Glutamatergic neuron (in vitro differentiated cells): ENCODE results near the gene GREM1. TPM values are rescaled to one million over a fixed set of nuclear protein-coding genes. Genes with fewer than 3 reads are reported as not detected.

Experiments
- DNase-seq: peaks from one replicate; pipeline ENCODE4 v3.0.0; 2022
- H3K27ac Mint-ChIP-seq: one replicate; pipeline ENCODE4 v1.8.0; 2020; ENCODE audit warnings: mild to moderate bottlenecking, mixed read lengths, inconsistent platforms; ENCODE audit not compliant: unreplicated experiment
- H3K27me3 Mint-ChIP-seq: one replicate; pipeline ENCODE4 v1.8.0; 2020; ENCODE audit warnings: mild to moderate bottlenecking, moderate library complexity, mixed read lengths, inconsistent platforms; ENCODE audit not compliant: unreplicated experiment
- H3K36me3 Mint-ChIP-seq: one replicate; pipeline ENCODE4 v1.8.0; 2020; ENCODE audit warnings: mild to moderate bottlenecking, mixed read lengths, inconsistent platforms; ENCODE audit not compliant: unreplicated experiment
- H3K4me1 Mint-ChIP-seq: one replicate; pipeline ENCODE4 v1.8.0; 2020; ENCODE audit warnings: mild to moderate bottlenecking, low read depth, mixed read lengths, inconsistent platforms; ENCODE audit not compliant: unreplicated experiment
- H3K4me3 Mint-ChIP-seq: one replicate; pipeline ENCODE4 v1.8.0; 2020; ENCODE audit warnings: mild to moderate bottlenecking, mixed read lengths, inconsistent platforms; ENCODE audit not compliant: unreplicated experiment
- H3K9me3 Mint-ChIP-seq: one replicate; pipeline ENCODE4 v1.8.0; 2020; ENCODE audit warnings: mild to moderate bottlenecking, moderate library complexity, mixed read lengths, inconsistent platforms; ENCODE audit not compliant: unreplicated experiment
- CTCF ChIP-seq: fragments of 200-600 bp; sonication (generic); IDR thresholded peaks from one replicate; pipeline ENCODE4 v1.5.0; 2021; ENCODE audit not compliant: partially characterized antibody, unreplicated experiment
- total RNA-seq: library from RNA; stranded (reverse); fragmentation: NEBNext Ultra II Directional; extraction: Animal tissue kit (Norgen Biotek cat#: 25700); gene quantifications from one replicate; pipeline ENCODE4 v1.2.1, GENCODE V29; 2021; ENCODE audit not compliant: unreplicated experiment

The GREM1 gene
- total RNA-seq, 1 donor from 2014 or later, result not detected

DNA sequence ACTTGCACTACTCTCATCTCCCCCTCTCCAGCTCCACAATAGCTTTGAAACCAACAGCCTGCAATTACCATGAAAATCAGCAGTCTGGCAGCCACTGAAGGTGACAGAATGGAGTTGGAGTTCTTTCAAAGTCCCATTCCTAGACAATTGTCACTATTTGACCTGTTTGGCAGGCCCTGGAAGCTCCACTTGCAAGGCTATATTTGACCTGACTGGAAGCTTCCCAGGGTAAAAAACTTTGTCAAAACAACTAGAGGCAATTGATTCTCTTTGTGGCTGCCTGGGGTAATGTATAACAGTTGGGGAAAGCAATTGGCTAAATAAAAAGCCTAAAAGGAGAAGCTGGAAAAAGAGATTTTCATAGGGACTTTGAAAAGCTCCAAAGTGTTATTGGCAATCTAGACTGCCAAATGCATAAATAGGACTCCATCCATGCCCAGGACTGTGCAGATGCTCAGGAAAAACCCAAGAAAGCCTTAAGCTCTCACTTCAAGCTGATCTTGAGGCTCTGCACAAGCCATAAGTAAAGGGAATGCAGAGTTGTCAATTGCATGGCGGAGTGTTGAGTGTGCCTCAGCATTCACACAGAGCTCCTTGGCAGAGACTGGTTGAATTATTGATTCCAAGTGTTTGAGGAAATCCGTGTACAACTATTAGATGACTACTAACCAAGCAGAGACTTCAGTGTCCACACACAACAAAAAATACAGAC is 18.3 kb downstream of the GREM1 start:
- H3K4me3 Mint-ChIP-seq, result no peak overlapping the region
- no peaks in the 10 kb centered on the region for H3K27me3 Mint-ChIP-seq
- no peaks in the 10 kb centered on the region for H3K36me3 Mint-ChIP-seq
- no peak overlapping the region for H3K27ac Mint-ChIP-seq
- H3K9me3 Mint-ChIP-seq, result no peaks in the 10 kb centered on the region
- H3K4me1 Mint-ChIP-seq, result no peaks in the 10 kb centered on the region
- no peak for TF ChIP-seq CTCF
- DNase-seq, result no peak

DNA sequence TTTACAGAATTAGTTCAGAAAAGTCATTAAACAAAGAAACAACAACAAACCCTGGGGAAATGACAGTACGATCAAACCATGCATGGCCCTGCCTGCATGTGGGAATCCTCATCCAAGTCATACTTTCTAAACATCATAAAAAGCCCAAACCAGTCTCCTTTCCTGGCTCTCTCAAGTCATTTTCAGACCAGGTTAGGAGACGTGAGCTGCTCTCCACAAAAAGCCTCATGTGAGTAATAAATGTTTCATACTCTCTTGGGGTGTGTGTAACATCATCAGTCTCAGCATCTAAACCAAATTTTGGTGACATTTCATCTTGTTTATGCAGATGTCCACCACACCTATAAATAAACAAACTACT is 18.9 kb downstream of the GREM1 start:
- Mint-ChIP-seq H3K27ac (no peak overlapping the region), H3K36me3 (no peaks in the 10 kb centered on the region), H3K4me1 (no peaks in the 10 kb centered on the region), H3K4me3 (no peak overlapping the region), H3K27me3 (no peaks in the 10 kb centered on the region), H3K9me3 (no peaks in the 10 kb centered on the region)
- DNase-seq, result no peak
- no peak for TF ChIP-seq CTCF

DNA sequence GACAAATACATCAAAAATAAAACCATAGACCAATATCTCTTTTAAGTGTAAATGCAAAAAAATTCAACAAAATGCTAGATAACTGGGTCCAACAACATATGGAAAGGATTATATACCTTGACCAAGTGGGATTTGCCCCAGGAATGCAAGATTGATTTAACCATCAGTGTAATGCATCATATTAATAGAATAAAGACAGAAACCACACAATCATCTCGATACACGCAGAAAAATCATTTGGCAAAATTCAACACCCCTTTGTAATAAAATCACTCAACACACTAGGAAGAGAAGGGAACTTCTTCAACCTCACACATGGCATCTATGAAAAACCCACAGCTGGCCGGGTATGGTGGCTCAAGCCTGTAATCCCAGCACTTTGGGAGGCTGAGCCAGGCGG is 19.5 kb downstream of the GREM1 start:
- Mint-ChIP-seq H3K9me3 (no peaks in the 10 kb centered on the region), H3K27me3 (no peaks in the 10 kb centered on the region), H3K36me3 (no peaks in the 10 kb centered on the region), H3K4me3 (no peak overlapping the region), H3K27ac (no peak overlapping the region), H3K4me1 (no peaks in the 10 kb centered on the region)
- no peak for TF ChIP-seq CTCF
- no peak for DNase-seq

DNA sequence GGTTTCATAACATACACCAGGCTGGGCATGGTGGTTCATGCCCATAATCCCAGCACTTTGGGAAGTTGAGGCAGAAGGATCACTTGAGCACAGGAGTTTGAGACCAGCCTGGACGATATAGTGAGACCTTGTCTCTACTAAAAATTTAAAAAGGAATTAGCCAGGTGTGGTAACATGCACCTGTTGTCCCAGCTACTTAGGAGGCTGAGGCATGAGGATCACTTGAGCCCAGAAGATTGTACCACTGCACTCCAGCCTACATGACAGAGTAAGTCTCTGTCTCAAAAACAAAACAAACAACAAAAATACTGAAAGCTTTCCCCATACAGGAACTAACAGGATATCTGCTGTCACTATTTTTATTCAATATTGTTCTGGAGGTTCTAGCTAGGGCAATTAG is 20.9 kb downstream of the GREM1 start:
- H3K27ac Mint-ChIP-seq, result no peak overlapping the region
- no peak overlapping the region for H3K4me3 Mint-ChIP-seq
- no peaks in the 10 kb centered on the region for H3K9me3 Mint-ChIP-seq
- DNase-seq, result no peak
- TF ChIP-seq CTCF, result no peak
- no peaks in the 10 kb centered on the region for H3K4me1 Mint-ChIP-seq
- no peaks in the 10 kb centered on the region for H3K27me3 Mint-ChIP-seq
- H3K36me3 Mint-ChIP-seq, result no peaks in the 10 kb centered on the region

DNA sequence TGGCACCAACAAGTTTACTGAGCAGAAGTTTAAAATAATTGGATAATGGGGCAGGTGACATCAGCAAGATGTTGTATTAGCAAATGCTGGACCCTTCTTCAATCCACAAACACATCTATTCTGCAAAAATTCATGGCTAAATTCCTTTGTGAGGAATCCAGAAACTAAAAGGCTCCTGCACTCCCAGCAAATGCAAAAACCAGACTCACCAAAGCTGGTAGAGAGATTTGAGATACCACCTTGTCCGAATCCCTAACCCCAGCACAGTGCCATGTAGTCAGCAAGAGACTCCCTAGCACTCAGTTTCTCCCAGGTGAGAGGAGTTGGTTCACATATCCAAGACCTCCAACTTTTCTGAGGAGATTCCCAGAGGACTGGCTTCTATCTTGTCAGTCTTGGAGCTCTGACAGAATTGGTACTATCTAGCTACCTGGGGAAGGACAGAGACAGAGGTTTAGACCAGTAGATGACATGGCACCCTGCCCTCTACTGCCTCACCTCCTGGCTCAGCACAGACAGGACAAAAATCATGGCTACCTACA is 21.8 kb downstream of the GREM1 start:
- Mint-ChIP-seq H3K36me3 (no peaks in the 10 kb centered on the region), H3K4me3 (no peak overlapping the region), H3K4me1 (no peaks in the 10 kb centered on the region), H3K27ac (no peak overlapping the region), H3K27me3 (no peaks in the 10 kb centered on the region), H3K9me3 (no peaks in the 10 kb centered on the region)
- TF ChIP-seq CTCF, result no peak
- no peak for DNase-seq
